Measurements from ENCODE around the gene CENPP.

GRCh38 chr9:92509050-92509449, 183.3 kb downstream of the CENPP start:
- TF ChIP-seq MAX (CRISPR knock-in tag; IDR thresholded peaks at IDR 0.05) (no peak), CTCF (IDR thresholded peaks at IDR 0.05) (no peak), ATF2 (CRISPR knock-in tag; IDR thresholded peaks at IDR 0.05; ENCODE audit: borderline replicate concordance, low read depth) (no peak), NR3C1 (CRISPR knock-in tag; conservative IDR thresholded peaks at IDR 0.05; ENCODE audit: low read depth) (no peak), GABPB1 (CRISPR knock-in tag; IDR thresholded peaks at IDR 0.05) (no peak), ZNF317 (CRISPR knock-in tag; IDR thresholded peaks at IDR 0.05; ENCODE audit: borderline replicate concordance, low read depth) (no peak)
